SK-N-SH (cell line): ENCODE data around the gene RASGRP2. TPM values are rescaled to one million over a fixed set of nuclear protein-coding genes. Genes with fewer than 3 reads are reported as not detected.

ENCODE experiments used
- CTCF ChIA-PET: fragments of 300-600, 350-600 bp; formaldehyde crosslinking; extraction: SDS; loops from one replicate; lab custom pipeline; 2021; lab: Yijun Ruan, JAX
- POLR2A ChIA-PET: fragments of 350-600 bp; sonication (Branson Sonifier 250); formaldehyde crosslinking; extraction: SDS; loops from one replicate; lab custom pipeline; 2020; ENCODE audit warnings: antibody characterized with exemption, inconsistent platforms; lab: Yijun Ruan, JAX
- DNase-seq: peaks from one replicate; pipeline ENCODE4 v3.0.0; 2012
- H2AFZ ChIP-seq: fragments of 200-600 bp; sonication (generic); 2 replicates; pipeline ENCODE4 v1.8.1; 2016; ENCODE audit warnings: antibody characterized with exemption, mild to moderate bottlenecking, low read depth
- H3F3A ChIP-seq: fragments of 200-600 bp; sonication (generic); replicated peaks from 2 replicates; pipeline ENCODE3; 2016; ENCODE audit warnings: antibody characterized with exemption, mild to moderate bottlenecking; ENCODE audit not compliant: insufficient read depth
- H3K27ac ChIP-seq, 2 experiments: fragments of 200-500 bp in 1 of 2; fragments of 200-600 bp in 1 of 2; sonication (Bioruptor generic) in 1 of 2; sonication (generic), shearing (Covaris generic) in 1 of 2; 2 replicates each; pipeline versions ENCODE4 v1.5.1 to v1.6.1; 2014 to 2016; ENCODE audit warnings: low read depth in 2 of 2, inconsistent platforms in 1 of 2, low read length in 1 of 2, mild to moderate bottlenecking in 1 of 2, mixed read lengths in 1 of 2
- H3K27me3 ChIP-seq: fragments of 200-600 bp; sonication (generic), shearing (Covaris generic); 2 replicates; pipeline ENCODE4 v1.6.1; 2016; ENCODE audit warnings: mixed run types; ENCODE audit not compliant: insufficient read depth
- H3K36me3 ChIP-seq, 2 experiments: fragments of 200-500 bp in 1 of 2; fragments of 200-600 bp in 1 of 2; sonication (Bioruptor generic) in 1 of 2; sonication (generic) in 1 of 2; replicated peaks in 1 of 2; 2 replicates each; pipeline versions ENCODE3 to v1.5.1; 2014 to 2016; ENCODE audit warnings: low read length in 1 of 2, mild to moderate bottlenecking in 1 of 2; ENCODE audit not compliant: insufficient read depth in 2 of 2, control insufficient read depth in 1 of 2
- H3K4me1 ChIP-seq, 2 experiments: fragments of 200-500 bp in 1 of 2; fragments of 200-600 bp in 1 of 2; sonication (Bioruptor generic) in 1 of 2; sonication (generic), shearing (Covaris generic) in 1 of 2; 2 replicates each; pipeline versions ENCODE4 v1.5.1 to v1.6.1; 2014 to 2016; ENCODE audit warnings: low read depth in 1 of 2, low read length in 1 of 2, mixed run types in 1 of 2; ENCODE audit not compliant: insufficient read depth in 2 of 2, control insufficient read depth in 1 of 2
- H3K4me2 ChIP-seq: fragments of 200-600 bp; sonication (generic), shearing (Covaris generic); 2 replicates; pipeline ENCODE4 v1.6.1; 2017; ENCODE audit warnings: mixed run types
- H3K4me3 ChIP-seq, 2 experiments: fragments of 200-500 bp in 1 of 2; fragments of 200-600 bp in 1 of 2; sonication (Bioruptor generic) in 1 of 2; sonication (generic), shearing (Covaris generic) in 1 of 2; 2 replicates each; pipeline versions ENCODE4 v1.5.1 to v1.8.1; 2014 to 2016; ENCODE audit warnings: low read depth in 2 of 2, inconsistent platforms in 1 of 2, low read length in 1 of 2, mild to moderate bottlenecking in 1 of 2, mixed read lengths in 1 of 2, moderate library complexity in 1 of 2
- H3K79me2 ChIP-seq: fragments of 200-600 bp; sonication (generic); 2 replicates; pipeline ENCODE4 v1.8.1; 2017; ENCODE audit warnings: mild to moderate bottlenecking; ENCODE audit not compliant: insufficient read depth
- H3K9ac ChIP-seq: fragments of 200-600 bp; sonication (generic); 2 replicates; pipeline ENCODE4 v1.6.1; 2017; ENCODE audit warnings: mixed run types
- H3K9me2 ChIP-seq: fragments of 200-600 bp; sonication (generic); 2 replicates; pipeline ENCODE4 v1.6.1; 2017; ENCODE audit warnings: mixed run types
- H3K9me3 ChIP-seq: fragments of 200-600 bp; sonication (generic); 2 replicates; pipeline ENCODE4 v1.6.1; 2017; ENCODE audit warnings: mixed run types, mild to moderate bottlenecking, moderate library complexity
- H4K20me1 ChIP-seq: fragments of 200-600 bp; sonication (generic); 2 replicates; pipeline ENCODE4 v1.6.1; 2017; ENCODE audit warnings: mild to moderate bottlenecking, mixed run types; ENCODE audit not compliant: insufficient read depth
- CHD2 ChIP-seq: fragments of 150-350 bp; IDR thresholded peaks from 2 replicates; pipeline ENCODE4 v1.6.1; 2018; ENCODE audit warnings: low read length; ENCODE audit not compliant: partially characterized antibody
- CTCF ChIP-seq: fragments of 200-600 bp; sonication (generic); IDR thresholded peaks from 2 replicates; pipeline ENCODE4 v1.6.1; 2017; ENCODE audit warnings: antibody characterized with exemption, mild to moderate bottlenecking, moderate library complexity
- ELF1 ChIP-seq: IDR thresholded peaks from 2 replicates; pipeline ENCODE4 v1.4.0; 2012
- GABPA ChIP-seq: IDR thresholded peaks from 2 replicates; pipeline ENCODE4 v1.4.0; 2012; ENCODE audit warnings: low read depth, mild to moderate bottlenecking
- GATA2 ChIP-seq: sonication (generic); formaldehyde crosslinking; IDR thresholded peaks from 2 replicates; pipeline ENCODE4 v1.5.0; 2020; ENCODE audit warnings: mild to moderate bottlenecking, missing genetic modification reagents
- IRF3 ChIP-seq: fragments of 150-350 bp; IDR thresholded peaks from 2 replicates; pipeline ENCODE4 v1.6.1; 2016; ENCODE audit warnings: mild to moderate bottlenecking, low read depth, low read length
- JUND ChIP-seq: IDR thresholded peaks from 2 replicates; pipeline ENCODE4 v1.4.0; 2012
- MXI1 ChIP-seq: IDR thresholded peaks from 2 replicates; pipeline ENCODE4 v1.6.1; 2012; ENCODE audit warnings: mild to moderate bottlenecking, low read depth, low read length, improper control_type of control experiment
- NFIC ChIP-seq: IDR thresholded peaks from 2 replicates; pipeline ENCODE4 v1.4.0; 2012; ENCODE audit warnings: borderline replicate concordance
- NRF1 ChIP-seq: IDR thresholded peaks from 2 replicates; pipeline ENCODE4 v1.6.1; 2012; ENCODE audit warnings: low read depth, mild to moderate bottlenecking, low read length
- RAD21 ChIP-seq: IDR thresholded peaks from 2 replicates; pipeline ENCODE4 v1.6.1; 2012; ENCODE audit warnings: mild to moderate bottlenecking, low read length
- REST ChIP-seq: IDR thresholded peaks from 2 replicates; pipeline ENCODE4 v1.6.1; 2012; ENCODE audit warnings: mild to moderate bottlenecking, low read depth, low read length, moderate library complexity
- RFX5 ChIP-seq: IDR thresholded peaks from 2 replicates; pipeline ENCODE4 v1.6.1; 2012; ENCODE audit warnings: mild to moderate bottlenecking, improper control_type of control experiment, low read length
- SIN3A ChIP-seq: IDR thresholded peaks from 2 replicates; pipeline ENCODE4 v1.6.1; 2012; ENCODE audit warnings: low read depth, mild to moderate bottlenecking, low read length, moderate library complexity, borderline replicate concordance
- SMC3 ChIP-seq: IDR thresholded peaks from 2 replicates; pipeline ENCODE4 v1.6.1; 2012; ENCODE audit warnings: low read depth, low read length, improper control_type of control experiment
- TCF12 ChIP-seq: IDR thresholded peaks from 2 replicates; pipeline ENCODE4 v1.4.0; 2012
- USF1 ChIP-seq: IDR thresholded peaks from 2 replicates; pipeline ENCODE4 v1.4.0; 2012; ENCODE audit warnings: low read depth, borderline replicate concordance
- ZBTB33 ChIP-seq: IDR thresholded peaks from 2 replicates; pipeline ENCODE4 v1.4.0; 2012; ENCODE audit warnings: low read depth, borderline replicate concordance
- WGBS: methylation state at CpG from one replicate; pipeline ENCODE4 v1.1.6; 2017; ENCODE audit warnings: low lambda C conversion rate; 5-methylcytosine and 5-hydroxymethylcytosine counted together
- polyA plus RNA-seq, 3 experiments: library from polyadenylated mRNA; depleted of rRNA; stranded (reverse); fragments of >200 nt; gene quantifications; 2 replicates each; pipeline ENCODE4 v1.2.3, GENCODE V29; 2012

Gene RASGRP2
- polyA plus RNA-seq, 1 of the 3 experiments (the other 2 are of a cell fraction), result 1.6 TPM

GRCh38 chr11:64729851-64730382, 14.0 kb downstream of the RASGRP2 start:
- no peak overlapping the region for H3K4me3 ChIP-seq
- TF ChIP-seq ELF1 (no peak), JUND (no peak), RAD21 (no peak)
- TF ChIP-seq, all 33 proteins: peak for 0
- ChIA-PET POLR2A (no interaction called here), CTCF (interaction anchor here (2.4 kb wide), 1 partner anchor 13 kb away, joined by 16 read pairs; the partner anchor contains the start of gene RASGRP2)
- Histone ChIP-seq H4K20me1 (no peaks in the 10 kb centered on the region), H3K4me2 (no peak overlapping the region), H2AFZ (no peak overlapping the region), H3K79me2 (no peaks in the 10 kb centered on the region), H3K4me1 (peaks cover 0 to 6% of the 10 kb centered on the region in 2 experiments; a peak in 1 of 4 replicates), H3K9me2 (no peaks in the 10 kb centered on the region), H3K9me3 (no peaks in the 10 kb centered on the region), H3F3A (no peaks in the 10 kb centered on the region), H3K9ac (no peak overlapping the region), H3K36me3 (no peaks in the 10 kb centered on the region), H3K27ac (no peak overlapping the region), H3K27me3 (no peaks in the 10 kb centered on the region)
- WGBS, result 61% methylated on average over 14 of the region's 21 CpGs
- peak; percentile 87 for DNase-seq

- no peaks in the 10 kb centered on the region for H3K27me3 ChIP-seq
- no peaks in the 10 kb centered on the region for H3K9me2 ChIP-seq
- H3K4me2 ChIP-seq, result no peak overlapping the region
- no peak overlapping the region for H3K9ac ChIP-seq
- no peak overlapping the region for H2AFZ ChIP-seq
- ChIA-PET POLR2A (no interaction called here), CTCF (interaction anchor here (0.9 to 2.4 kb wide), 2 partner anchors 14 to 40 kb away, joined by 3 to 16 read pairs; partner anchors contain the start of gene RASGRP2)
- no peak overlapping the region for H3K27ac ChIP-seq
- no peaks in the 10 kb centered on the region for H3K79me2 ChIP-seq
- 89% methylated on average over 10 of the region's 11 CpGs for WGBS
- peaks cover 0 to 16% of the 10 kb centered on the region in 2 experiments; a peak in 1 of 4 replicates for H3K4me1 ChIP-seq
- H3K4me3 ChIP-seq, result no peak overlapping the region
- no peaks in the 10 kb centered on the region for H4K20me1 ChIP-seq
- no peaks in the 10 kb centered on the region for H3F3A ChIP-seq
- no peak for DNase-seq
- H3K36me3 ChIP-seq, result no peaks in the 10 kb centered on the region
- no peaks in the 10 kb centered on the region for H3K9me3 ChIP-seq
- TF ChIP-seq CHD2 (no peak), REST (no peak), SIN3A (no peak), ELF1 (no peak), RFX5 (no peak), NFIC (no peak), GATA2 (CRISPR knock-in tag) (no peak), ZBTB33 (no peak), JUND (no peak), GABPA (no peak), SMC3 (no peak), TCF12 (no peak), NRF1 (no peak), IRF3 (no peak), CTCF (no peak), MXI1 (no peak), USF1 (no peak)
Measured at GRCh38 chr11:64728757-64729365, 15.1 kb downstream of the RASGRP2 start.
